ENCODE measurements around the gene RGS11.

DNA sequence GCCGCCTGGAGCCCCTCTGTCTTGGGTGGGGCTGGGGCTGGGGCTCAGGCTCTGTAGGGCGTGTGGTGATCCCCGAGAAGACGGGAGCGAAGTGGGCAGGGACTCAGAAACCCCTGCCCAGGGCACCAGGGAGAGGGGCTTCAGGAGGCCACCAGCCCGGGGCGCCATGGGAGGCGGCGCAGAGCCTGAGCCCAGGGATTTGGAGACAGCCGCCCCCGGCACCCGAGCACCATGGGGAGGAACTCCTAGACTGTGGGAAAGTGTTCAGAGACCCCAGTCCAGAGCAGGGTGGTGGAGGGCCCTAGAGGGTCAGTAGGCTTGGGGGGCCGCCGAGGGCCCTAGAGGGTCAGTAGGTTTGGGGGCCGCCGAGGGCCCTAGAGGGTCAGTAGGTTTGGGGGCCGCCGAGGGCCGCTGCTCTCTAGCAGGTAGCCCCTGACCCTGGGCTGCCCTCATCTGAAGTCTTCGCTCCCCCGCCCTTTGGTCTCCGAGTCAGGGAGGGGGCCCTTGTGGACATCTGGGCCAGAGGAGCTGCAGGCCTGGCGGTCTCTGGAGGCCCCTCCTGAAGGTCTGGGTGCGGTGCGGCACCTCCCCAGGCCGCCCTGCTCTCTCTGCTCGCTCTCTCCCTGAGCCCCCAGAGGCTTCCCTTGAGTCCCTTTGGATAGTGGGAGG is 5.4 kb upstream of the RGS11 start:
- TF ChIP-seq, protein P1, sequence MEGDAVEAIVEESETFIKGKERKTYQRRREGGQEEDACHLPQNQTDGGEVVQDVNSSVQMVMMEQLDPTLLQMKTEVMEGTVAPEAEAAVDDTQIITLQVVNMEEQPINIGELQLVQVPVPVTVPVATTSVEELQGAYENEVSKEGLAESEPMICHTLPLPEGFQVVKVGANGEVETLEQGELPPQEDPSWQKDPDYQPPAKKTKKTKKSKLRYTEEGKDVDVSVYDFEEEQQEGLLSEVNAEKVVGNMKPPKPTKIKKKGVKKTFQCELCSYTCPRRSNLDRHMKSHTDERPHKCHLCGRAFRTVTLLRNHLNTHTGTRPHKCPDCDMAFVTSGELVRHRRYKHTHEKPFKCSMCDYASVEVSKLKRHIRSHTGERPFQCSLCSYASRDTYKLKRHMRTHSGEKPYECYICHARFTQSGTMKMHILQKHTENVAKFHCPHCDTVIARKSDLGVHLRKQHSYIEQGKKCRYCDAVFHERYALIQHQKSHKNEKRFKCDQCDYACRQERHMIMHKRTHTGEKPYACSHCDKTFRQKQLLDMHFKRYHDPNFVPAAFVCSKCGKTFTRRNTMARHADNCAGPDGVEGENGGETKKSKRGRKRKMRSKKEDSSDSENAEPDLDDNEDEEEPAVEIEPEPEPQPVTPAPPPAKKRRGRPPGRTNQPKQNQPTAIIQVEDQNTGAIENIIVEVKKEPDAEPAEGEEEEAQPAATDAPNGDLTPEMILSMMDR (IDR thresholded peaks at IDR 0.05), result no peak
- no peak for TF ChIP-seq EP300 (IDR thresholded peaks at IDR 0.05)
- no peak for TF ChIP-seq POLR2A (IDR thresholded peaks at IDR 0.05)
